HG03558 (cell line): Measurements from ENCODE around the gene EP400.
A peak's percentile ranks its signal among the peaks of the same experiment; 100 is the strongest.

Experiments
- ATAC-seq: cut with Tn5 transposase; IDR thresholded peaks from one replicate; pipeline ENCODE4 v1.9.1; 2021; ENCODE audit warnings: moderate number of reproducible peaks; ENCODE audit not compliant: unreplicated experiment; ENCODE audit errors: extremely low read depth

Gene EP400, protein sequence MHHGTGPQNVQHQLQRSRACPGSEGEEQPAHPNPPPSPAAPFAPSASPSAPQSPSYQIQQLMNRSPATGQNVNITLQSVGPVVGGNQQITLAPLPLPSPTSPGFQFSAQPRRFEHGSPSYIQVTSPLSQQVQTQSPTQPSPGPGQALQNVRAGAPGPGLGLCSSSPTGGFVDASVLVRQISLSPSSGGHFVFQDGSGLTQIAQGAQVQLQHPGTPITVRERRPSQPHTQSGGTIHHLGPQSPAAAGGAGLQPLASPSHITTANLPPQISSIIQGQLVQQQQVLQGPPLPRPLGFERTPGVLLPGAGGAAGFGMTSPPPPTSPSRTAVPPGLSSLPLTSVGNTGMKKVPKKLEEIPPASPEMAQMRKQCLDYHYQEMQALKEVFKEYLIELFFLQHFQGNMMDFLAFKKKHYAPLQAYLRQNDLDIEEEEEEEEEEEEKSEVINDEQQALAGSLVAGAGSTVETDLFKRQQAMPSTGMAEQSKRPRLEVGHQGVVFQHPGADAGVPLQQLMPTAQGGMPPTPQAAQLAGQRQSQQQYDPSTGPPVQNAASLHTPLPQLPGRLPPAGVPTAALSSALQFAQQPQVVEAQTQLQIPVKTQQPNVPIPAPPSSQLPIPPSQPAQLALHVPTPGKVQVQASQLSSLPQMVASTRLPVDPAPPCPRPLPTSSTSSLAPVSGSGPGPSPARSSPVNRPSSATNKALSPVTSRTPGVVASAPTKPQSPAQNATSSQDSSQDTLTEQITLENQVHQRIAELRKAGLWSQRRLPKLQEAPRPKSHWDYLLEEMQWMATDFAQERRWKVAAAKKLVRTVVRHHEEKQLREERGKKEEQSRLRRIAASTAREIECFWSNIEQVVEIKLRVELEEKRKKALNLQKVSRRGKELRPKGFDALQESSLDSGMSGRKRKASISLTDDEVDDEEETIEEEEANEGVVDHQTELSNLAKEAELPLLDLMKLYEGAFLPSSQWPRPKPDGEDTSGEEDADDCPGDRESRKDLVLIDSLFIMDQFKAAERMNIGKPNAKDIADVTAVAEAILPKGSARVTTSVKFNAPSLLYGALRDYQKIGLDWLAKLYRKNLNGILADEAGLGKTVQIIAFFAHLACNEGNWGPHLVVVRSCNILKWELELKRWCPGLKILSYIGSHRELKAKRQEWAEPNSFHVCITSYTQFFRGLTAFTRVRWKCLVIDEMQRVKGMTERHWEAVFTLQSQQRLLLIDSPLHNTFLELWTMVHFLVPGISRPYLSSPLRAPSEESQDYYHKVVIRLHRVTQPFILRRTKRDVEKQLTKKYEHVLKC (N-terminal part only)

DNA sequence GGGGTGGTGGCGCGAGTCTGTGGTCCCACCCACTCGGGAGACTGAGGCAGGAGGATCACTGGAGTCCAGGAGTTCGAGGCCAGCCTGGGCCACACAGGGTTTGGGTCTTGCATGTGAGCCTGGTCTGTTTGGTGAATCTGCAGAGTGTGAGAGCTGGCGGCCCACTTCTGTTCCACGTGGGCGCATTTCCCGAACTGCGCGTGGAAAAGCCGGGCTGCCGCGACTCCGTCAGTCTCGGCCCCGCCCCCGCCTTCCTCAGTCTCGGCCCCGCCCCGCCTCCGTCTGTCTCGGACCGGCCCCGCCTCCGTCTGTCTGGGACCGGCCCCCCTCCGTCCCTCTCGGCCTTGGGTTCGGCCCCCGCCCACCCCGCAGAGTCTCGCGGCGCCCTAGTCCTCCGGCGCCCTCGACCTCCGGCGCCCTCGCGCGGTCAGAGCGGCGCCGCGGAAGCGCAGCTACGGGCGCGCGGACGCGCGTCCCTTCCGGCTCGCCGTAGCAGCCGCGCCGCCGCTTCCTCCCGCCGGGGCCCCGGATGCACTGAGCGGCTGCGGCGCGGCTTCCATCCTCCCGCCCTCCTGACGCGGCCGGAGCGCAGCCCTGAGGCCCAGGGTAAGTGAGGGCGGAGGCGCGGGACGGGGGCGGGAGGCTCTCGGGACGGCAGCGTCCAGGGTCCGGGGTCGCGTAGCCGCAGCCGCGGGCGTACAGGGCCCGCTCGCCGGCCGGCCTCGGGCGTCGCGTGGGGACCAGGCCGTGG lies at the start of gene EP400:
EP400 (plus strand) TSS at position 512 of the 751 bp plus-strand sequence. CDS start 10,678 bp downstream, outside the sequence.
- ATAC-seq, result peak; percentile 74

DNA sequence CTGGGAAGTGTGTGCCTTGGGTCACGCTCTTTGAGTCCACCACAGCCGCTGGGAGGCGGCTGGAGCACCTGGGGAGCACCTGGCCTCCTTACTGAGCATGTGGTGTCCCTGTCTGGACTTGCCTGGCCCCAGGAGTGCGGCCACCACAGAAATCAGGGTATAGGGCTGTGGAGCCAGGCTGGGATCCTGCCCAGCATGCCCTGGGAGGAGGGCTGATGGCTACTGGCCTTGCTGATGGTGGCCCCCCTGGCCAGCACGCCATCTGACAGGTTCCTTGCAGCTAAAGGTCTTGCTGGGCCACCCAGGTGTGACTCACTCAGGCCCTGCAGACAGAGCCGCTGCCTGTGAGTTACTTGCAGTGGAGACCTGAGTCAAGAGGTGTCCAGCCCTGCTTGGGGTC lies 49.3 kb upstream of the EP400 start:
- ATAC-seq, result no peak

DNA sequence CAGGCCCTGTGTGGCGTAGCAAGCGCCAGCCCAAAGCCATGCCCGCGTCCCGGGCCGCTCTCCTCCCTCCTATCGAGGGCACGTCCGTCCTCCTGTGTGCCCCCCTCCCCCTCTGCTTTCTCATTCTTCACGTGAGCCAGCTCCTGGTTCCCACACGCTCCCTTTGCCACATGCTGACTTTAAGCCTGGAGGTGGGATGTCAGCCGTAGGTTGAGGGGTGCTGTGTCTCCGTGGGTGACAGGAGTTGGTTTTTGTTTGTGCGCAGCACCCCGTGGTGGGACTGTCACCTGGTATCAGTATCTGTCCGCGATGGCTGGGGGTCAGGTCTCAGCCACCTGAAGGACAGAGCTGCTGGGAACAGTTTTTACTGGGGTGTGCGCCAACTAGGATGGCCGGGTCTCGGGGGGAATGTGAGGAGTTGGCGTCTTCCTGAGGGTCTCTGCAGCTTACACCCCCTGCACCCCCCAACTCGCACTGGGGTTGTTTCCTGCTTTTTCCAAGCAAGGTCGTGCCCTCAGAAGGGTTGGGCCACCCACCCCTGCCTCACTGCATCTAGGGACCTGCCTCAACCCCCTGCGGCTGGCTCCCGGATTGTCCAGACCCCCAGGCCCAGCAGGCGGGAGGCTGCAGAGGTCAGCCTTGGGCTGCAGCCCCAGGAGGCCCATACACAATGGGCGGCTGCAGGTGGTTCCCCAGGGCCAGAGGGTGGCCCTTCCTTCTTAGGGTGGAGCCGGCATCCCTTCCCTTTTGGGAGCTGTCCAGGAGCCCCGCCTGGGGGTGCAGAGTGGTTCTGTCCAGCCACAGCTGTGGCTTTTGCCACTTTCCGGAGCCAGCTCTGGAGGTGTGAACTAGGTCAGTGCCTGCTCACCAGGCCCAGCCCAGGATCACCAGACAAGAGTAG lies 48.1 kb upstream of the EP400 start:
- no peak for ATAC-seq

DNA sequence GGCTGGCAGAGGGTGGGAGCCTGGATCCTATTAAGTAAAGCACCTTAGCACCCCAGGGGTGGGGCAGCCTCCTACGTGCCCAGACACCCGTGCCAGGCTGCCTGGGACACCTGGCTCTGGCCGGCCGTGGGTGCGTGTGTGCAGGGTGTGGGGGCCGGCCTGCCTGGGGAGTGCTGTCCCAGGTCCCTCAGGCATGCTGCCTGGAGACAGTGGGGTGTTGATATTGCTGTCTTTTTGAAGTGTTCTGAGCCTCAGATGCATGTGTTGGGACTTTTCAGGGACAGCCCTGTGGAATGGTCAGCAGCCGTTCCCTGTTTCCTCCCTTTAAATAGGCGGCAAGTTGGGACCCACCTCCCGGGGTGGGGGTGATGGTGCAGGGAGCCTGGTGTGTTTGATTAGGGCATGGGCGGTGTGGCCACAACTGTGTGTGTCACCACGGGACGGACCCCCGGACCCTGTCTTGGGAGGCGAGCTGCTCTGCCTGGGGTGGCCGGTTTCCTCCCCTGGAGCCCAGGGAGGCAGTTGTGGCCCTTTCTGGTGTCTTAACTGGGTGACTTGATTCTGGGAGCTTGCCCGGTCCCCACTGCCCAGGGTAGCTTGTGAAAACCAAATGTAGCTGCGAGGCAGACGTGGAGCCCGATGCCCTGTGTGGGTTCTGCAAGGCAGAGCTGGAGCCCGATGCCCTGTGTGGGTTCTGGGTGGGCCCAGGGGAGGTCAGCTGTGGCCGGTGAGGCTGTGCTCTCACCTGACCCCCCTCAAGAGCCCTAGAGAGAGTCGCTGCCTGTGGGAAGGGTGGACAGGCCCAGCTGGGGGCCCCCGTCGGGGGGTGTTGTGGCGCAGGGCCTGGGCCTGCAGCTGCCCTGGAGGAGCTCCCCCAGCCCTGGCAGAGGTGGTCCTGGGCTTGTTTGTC lies 47.2 kb upstream of the EP400 start:
- no peak for ATAC-seq

DNA sequence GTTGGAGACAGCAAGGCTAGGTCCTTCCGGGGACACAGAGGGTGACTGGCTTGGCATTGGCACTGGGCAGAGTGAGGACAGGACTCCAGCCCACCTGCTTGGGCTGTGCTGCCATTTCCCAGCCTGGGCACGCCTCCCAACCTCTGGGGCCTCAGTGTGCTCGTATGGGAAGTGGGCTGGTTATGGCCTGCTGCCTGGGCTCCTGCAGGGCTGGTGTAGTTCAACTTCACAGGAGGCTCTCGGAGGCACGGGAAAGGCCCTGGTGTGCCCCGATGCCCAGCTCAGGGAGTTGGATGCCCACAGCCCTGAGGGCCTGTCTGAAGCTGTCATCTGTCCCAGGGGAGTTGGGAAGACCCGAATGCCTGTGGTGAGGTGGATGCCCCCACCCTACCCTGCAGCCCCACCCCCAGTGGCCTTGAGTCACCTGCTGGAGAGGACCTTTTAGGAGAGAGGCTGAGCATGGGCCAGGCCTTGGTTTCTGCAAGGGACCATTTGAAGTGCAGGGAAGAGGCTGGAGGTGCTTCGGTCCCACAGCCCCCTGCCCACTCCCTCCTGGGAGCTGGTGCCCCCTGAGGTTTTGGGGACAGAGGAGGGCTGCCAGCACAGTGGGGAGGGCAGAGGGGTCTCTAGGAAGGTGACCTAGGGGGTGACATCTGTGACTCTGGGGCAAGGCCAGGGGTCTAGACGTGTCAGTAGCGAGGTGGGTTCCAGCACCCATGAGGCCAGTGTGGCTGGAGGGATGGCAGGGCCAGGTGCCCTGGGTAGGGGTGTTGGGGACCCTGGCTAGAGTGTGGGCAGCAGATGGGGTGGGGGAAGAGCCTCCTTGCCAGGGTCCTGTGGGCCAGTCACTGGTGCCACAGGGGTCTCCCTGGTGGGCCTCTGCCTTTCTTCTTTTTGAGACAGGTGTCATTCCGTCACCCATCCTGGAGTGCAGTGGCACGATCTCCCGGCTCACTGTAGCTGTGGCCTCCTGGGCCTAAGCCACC lies 46.2 kb upstream of the EP400 start:
- no peak for ATAC-seq

DNA sequence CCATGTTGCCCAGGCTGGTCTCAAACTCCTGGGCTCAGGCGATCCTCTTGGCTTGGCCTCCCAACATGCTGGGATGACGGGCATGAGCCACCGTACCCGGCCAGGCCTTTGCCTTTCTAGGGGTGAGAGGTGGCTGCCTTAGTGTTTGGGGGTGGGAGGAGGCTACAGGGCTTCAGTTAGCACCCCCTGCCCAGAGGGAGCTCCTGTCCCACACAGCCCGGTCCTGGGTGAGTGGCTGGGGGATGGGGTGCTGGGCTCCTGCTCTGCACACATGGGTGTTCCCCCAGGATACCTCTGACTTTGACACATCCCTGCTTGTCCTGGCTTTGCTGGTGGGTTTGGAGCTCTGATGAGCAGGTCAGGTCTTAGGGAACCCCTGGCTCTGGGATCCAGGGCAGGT lies 45.4 kb upstream of the EP400 start:
- ATAC-seq, result no peak

DNA sequence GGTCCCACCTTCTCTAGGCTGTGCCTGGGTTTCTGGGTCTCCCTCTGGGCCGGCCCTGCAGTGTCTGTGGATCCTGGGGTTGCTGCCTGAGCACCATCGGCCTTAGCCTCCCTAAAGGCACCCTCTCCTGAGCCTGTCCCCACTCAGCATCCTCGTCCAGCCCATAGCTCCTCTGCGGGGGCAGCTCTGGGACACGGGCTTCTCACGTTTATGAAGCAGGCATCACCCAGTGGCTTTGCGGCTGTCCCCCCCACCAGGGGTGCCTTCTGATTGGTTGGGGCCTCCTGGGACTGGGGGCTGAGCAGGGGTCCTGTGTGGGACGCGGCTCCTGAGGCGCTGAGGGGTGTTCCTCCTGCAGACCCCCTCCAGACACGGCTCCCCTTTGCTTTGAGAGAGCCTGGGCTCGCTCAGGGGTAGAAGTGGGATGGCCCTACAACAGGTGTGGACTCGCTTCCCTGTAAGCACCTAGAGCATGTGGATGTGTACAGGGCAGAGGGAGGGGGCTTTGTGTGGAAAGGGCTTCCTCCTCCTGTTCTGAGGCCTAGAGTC lies 44.6 kb upstream of the EP400 start:
- no peak for ATAC-seq

DNA sequence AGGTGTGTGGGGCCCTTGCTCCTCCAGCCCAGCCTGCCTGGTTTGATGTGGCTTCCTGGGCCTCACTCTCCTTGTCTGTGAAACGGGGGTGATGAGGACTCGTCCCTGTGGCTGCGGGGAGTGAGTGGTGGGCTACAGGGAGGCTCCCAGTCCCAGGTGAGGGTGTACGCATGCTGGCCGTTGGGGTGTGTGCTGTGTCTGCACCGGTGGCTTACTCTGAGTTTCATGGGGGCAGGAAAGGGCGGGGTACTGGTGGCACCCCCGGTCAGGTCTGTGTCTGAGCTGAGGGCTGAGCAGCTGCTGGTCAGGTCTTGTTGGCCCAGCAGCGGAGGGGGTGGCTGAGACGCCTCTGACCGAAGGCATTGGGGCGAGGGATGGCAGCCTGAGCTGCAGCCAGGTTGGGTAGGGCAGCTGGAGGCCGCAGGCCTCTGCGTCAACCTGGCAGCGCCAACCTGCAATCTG lies 44.1 kb upstream of the EP400 start:
- no peak for ATAC-seq

DNA sequence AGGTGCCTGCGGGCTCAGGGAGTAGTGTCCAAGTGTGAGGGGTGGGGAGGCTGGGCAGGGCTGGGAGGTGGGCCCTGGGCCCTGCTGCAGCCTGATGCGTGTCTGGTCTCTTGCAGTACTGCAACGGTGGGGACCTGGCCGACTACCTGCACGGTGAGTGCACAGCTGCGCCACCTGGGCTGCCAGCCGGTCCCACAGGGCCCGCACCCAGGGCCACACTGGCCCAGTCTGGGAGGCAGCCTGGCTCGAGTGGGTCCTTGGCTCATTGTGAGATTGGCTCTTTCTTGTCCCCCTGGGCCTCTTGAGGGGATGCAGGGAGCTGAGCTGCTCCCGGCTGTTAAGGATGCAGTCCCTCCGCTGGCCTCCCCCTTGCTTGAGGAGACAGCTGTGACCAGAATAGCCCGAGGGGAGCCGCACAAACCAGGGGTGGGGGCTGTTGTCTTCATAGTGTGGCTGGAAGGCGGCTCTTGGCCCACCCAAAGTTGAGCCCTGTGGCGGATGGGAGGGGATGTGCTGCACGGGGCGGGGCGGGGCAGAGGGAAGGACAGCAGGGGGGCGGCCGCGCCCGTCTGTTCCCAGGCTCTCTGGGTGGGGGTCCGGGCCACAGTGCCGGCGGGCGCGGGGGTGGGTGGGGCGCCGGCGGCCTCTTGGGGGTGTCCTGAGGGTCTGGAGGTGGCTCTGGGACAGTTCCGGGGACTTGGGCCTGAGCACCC lies 42.2 kb upstream of the EP400 start:
- no peak for ATAC-seq

DNA sequence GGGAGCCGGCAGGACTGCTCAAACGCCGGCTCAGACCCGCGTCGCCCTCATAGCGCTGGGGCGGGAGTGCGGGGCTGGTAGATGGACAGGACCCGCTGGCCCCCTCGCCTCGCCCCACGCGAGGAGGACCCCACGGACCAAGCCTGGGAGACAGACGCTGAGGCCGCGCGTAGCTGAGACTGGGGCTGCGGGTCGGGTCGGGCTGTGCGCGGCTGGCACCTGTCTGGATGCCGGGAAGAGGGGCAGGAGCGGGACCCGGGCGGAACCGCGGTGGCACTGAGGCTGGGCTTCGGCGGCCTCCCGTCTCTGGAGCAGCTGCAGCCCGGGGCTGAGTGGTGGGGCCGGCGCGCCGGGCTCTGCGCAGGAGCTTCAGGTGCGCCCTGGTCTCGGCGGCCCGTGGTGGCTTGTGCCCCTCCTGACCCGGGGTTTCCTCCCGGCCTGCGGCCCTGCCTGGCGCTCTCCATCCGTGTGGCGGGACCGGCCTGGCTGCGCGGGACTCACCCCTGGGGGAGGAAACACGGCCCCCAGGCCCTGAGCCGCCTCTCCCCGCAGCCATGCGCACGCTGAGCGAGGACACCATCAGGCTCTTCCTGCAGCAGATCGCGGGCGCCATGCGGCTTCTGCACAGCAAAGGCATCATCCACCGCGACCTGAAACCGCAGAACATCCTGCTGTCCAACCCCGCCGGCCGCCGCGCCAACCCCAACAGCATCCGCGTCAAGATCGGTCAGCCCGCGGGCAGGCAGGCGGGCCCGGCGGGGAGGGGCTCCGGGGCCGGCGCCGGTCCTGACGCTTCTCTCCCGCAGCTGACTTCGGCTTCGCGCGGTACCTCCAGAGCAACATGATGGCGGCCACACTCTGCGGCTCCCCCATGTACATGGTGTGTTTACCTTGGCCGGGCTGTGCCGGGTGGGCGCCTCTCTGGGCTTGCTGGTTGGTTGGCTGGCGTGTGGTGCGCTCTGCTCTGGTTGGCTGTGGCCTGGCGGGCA lies 41.4 kb upstream of the EP400 start:
- no peak for ATAC-seq

DNA sequence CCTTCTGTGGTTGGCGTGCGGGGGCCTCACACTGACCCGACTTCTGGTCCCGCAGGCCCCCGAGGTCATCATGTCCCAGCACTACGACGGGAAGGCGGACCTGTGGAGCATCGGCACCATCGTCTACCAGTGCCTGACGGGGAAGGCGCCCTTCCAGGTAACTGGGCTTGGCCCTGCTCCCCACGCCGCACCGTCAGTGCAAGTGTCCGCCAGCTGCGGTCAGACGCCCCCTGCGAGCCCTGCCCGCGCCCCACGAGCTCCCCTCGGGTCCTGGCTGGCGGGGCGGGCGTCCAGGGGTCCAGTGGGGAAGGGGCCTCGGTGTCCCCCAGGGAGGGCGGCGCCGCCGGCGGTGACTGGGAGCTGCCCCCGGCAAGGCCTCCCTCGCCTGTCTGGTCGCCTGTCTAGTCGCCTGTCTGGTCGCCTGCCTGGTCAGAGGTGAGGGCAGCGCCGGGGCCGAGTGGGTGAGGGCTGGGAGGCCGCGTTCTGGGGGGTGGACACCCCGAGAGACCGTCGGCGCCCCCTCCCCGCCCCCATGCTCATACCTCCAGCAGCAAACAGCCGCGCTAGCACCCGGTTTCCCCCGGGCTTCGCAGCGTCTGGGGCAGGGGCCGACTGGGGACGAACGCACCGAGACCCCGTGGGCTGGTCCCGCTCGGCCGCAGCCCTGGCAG lies 40.5 kb upstream of the EP400 start:
- no peak for ATAC-seq

DNA sequence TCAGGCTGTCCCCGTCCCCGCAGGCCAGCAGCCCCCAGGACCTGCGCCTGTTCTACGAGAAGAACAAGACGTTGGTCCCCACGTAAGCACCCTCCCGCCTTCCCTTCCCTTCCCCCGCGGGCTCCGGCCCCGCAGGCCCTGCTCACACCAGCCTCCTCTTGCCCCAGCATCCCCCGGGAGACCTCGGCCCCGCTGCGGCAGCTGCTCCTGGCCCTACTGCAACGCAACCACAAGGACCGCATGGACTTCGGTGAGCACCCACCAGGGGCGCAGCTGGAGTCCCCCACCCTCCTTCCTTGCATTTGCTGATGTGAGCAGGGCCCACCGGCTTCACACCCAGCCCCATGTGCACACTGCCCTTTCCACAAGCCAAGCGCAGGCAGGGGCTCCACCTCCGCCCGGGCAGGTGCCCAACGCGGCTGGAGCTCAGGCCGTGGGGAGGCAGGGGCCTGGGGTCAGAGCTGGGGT lies 40.0 kb upstream of the EP400 start:
- ATAC-seq, result no peak

DNA sequence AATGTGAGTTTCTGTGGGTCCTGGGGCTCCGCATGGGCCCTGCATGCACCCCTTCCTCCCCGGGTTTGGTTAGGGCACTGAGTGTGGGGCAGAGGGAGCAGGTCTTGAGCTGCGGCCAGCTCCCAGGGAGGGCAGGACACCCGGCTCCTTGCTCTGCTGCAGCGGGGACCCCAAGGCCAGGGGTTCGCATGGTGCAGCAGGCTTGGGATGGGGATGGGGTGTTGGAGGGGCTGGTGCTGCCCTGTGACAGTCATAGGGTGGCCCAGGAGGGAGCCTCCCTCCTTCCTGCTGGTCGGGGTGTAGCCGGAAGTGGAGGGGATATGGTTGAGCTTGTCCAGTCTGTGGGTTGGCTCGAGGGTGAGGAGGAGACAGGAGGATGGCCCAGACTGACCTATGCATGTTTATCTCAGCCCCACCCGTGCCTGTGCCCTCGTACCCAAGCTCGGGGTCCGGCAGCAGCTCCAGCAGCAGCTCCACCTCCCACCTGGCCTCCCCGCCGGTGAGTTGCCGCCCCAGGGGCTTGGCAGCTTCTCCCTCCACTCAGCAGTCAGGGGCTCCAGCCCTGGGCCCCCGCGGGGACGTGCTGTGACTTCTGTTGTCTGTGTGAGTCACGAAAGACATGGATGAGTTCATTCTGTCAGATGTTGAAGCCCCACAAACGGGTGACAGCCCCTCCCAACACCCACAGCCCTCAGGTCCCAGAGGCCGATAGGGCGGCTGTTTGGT lies 39.3 kb upstream of the EP400 start:
- ATAC-seq, result no peak
